Measurements from ENCODE around the gene OR10H2.
"Not testable (repeated sequence)": the region's sequence is repeated elsewhere in the genome, so short reads cannot be mapped to it uniquely, and the experiment has no call there.

The OR10H2 gene

DNA sequence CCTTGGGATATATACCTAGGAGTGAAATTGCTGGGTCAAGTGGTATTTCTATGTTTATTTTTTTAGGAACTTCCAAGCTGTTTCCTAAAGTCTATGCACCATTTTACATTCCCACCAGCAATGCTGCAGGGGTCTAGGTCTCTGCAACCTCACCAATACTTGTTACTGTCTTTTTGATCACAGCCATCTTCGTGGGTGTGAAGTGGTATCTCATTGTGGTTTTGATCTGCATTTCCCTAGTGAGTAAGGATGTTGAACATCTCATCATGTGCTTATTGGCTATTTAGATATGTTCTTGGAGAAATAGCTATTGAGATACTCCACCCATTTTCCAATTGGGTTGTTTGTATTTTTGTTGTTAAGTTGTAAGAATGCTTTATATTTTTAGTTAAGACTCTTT is 2.7 kb downstream of the OR10H2 start:
- Mint-ChIP-seq H3K27me3 (peaks cover 22% of the 10 kb centered on the region), H3K36me3 (no peaks in the 10 kb centered on the region), H3K9me3 (ENCODE audit: low read depth) (peaks cover 4% of the 10 kb centered on the region), H3K4me1 (ENCODE audit: low read depth) (no peaks in the 10 kb centered on the region), H3K4me3 (no peak overlapping the region), H3K27ac (no peak overlapping the region)

DNA sequence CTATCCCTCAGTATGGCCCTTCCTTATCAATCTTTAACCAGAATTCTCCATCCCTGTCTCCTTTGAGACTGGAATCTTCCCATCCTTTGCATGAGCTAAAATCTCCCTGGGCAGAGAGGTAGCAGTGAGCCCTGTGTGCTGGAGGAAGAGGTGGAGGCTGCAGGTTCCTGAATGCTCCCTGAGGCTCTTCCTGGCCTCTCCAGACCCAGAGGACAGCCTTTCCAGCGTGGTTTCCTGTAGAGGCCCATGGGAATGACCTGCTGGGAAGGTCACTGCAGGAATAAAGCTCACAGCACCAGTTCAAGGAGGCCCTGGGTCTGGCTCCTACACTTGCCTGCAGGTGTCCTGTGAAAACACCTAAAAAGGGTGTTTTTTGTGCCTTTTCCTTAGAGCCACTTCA is 4.6 kb downstream of the OR10H2 start:
- H3K27ac Mint-ChIP-seq = no peak overlapping the region
- H3K4me1 Mint-ChIP-seq (ENCODE audit: low read depth) = no peaks in the 10 kb centered on the region
- H3K36me3 Mint-ChIP-seq = no peaks in the 10 kb centered on the region
- H3K9me3 Mint-ChIP-seq (ENCODE audit: low read depth) = peaks cover 4% of the 10 kb centered on the region
- H3K4me3 Mint-ChIP-seq = no peak overlapping the region
- H3K27me3 Mint-ChIP-seq = peaks cover 9% of the 10 kb centered on the region

DNA sequence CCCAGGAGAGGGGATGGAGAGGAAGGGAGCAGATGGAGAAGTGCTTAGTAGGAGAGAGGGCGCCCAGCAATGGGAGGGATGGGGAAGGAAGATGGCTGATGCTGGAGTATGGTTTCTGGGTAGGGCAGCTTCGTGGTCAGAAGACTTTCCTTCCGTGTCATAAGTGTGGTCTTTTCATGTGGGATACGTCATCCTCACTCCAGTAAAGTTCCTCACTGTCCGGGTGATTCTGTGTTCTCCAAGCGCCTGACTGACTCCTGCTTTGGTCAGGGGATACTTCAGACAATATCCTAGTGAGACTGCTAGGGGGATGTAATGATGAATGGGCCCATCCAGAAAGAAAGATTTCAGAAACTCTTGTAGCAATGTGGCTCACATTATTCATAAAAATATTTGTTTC is 6.1 kb downstream of the OR10H2 start:
- H3K27me3 Mint-ChIP-seq = no peaks in the 10 kb centered on the region
- H3K36me3 Mint-ChIP-seq = no peaks in the 10 kb centered on the region
- H3K9me3 Mint-ChIP-seq (ENCODE audit: low read depth) = peaks cover 4% of the 10 kb centered on the region
- no peaks in the 10 kb centered on the region for H3K4me1 Mint-ChIP-seq (ENCODE audit: low read depth)
- no peak overlapping the region for H3K27ac Mint-ChIP-seq
- H3K4me3 Mint-ChIP-seq = no peak overlapping the region

DNA sequence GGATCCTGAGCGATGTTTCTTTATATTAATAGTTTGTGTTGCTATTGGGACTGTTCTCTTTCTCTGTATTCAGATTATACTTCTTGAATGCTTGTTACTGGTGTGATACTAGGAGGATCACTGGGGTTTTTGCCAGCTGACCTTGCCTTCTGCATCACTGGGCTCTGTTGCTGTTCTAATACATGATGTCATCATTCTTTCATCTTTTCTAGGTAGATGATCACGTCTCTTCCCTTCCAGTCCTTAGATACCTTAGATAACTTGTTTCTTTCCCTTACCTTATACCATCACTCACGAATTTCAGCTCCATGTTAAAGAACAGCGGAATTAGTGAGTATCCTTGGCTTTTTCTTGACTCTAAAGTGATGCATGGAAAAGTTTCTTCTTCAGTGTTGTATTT is 9.9 kb downstream of the OR10H2 start, which contains the start of gene OR10H3:
TSS of gene OR10H3 (plus strand) at position 264 of the 400 bp plus-strand sequence. CDS start 3,408 bp downstream, outside the sequence.
- Mint-ChIP-seq H3K27me3 (peaks cover 13% of the 10 kb centered on the region), H3K9me3 (ENCODE audit: low read depth) (peaks cover 14% of the 10 kb centered on the region), H3K4me1 (ENCODE audit: low read depth) (no peaks in the 10 kb centered on the region), H3K27ac (no peak within 1 kb of the TSS), H3K4me3 (no peak within 1 kb of the TSS), H3K36me3 (peaks cover 9% of the 10 kb centered on the region)

DNA sequence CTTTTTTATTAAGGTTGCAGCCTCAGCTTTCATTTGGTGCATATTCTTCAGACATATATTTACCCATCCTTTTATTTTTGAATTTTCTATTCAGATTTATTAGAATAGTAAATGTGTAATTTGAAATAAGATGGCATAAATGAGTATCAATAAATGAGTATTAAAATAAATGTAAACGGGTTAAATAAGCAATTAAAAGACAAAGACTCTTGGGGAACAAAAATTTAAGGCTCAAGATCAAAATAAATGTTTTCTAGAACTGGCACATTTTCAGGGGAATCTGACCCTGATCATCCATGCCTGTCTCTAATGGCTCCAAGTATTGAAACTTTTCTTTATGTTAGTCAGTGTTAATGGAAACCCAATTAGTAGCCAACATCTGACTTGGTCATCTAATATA is 13.0 kb downstream of the OR10H2 start:
- H3K27me3 Mint-ChIP-seq = peaks cover 28% of the 10 kb centered on the region

DNA sequence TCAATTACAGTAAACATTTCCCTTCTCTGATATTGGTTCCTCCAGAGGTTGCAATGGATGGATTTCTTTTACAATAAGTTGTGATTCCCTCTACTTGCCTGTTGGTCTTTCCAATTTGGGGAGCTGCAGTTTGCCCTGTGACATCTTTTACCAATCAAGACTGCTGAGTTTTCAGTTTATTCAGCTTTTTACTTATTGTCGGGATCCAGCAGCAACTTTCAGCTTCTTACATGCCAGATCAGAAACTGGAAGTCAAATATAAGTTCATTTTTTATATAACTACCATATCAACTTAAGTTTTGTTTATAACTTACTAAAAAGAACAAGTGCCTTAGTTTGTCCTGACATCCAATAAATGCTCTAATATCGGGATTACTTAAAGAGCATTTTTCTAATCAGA is 20.4 kb downstream of the OR10H2 start:
- Mint-ChIP-seq H3K4me3 (no peak overlapping the region), H3K27ac (no peak overlapping the region), H3K36me3 (no peaks in the 10 kb centered on the region), H3K9me3 (ENCODE audit: low read depth) (no peaks in the 10 kb centered on the region), H3K4me1 (ENCODE audit: low read depth) (no peaks in the 10 kb centered on the region), H3K27me3 (peaks cover 38% of the 10 kb centered on the region)

More for the DNA sequence above, 13.0 kb downstream of the OR10H2 start:
- Mint-ChIP-seq H3K4me3 (no peak overlapping the region), H3K9me3 (ENCODE audit: low read depth) (peaks cover 14% of the 10 kb centered on the region), H3K27ac (no peak overlapping the region), H3K4me1 (ENCODE audit: low read depth) (no peaks in the 10 kb centered on the region), H3K36me3 (peaks cover 9% of the 10 kb centered on the region)

DNA sequence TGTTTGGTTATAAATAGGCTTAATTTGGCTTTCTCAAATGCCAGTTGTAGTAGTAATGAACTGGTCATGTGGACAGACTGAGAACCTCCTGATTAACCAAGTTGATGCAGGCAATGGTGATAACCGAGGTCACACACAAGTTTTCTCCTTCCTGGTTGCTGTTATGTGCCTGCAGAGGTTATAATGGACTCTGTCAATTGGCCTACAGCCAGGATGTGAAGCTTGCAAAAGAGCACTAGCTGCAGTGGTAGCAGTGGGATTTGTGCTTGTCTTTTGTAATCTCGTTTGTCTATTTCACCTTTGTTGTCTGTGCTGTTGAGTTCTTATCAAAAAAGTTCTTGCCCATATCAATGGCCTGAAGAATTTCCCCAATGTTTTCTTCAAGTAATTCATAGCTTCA is 30.6 kb downstream of the OR10H2 start:
- Mint-ChIP-seq H3K4me3 (no peak overlapping the region), H3K4me1 (ENCODE audit: low read depth) (peaks cover 2% of the 10 kb centered on the region), H3K36me3 (no peaks in the 10 kb centered on the region), H3K27ac (no peak overlapping the region), H3K27me3 (peaks cover 37% of the 10 kb centered on the region), H3K9me3 (ENCODE audit: low read depth) (peaks cover 7% of the 10 kb centered on the region)

DNA sequence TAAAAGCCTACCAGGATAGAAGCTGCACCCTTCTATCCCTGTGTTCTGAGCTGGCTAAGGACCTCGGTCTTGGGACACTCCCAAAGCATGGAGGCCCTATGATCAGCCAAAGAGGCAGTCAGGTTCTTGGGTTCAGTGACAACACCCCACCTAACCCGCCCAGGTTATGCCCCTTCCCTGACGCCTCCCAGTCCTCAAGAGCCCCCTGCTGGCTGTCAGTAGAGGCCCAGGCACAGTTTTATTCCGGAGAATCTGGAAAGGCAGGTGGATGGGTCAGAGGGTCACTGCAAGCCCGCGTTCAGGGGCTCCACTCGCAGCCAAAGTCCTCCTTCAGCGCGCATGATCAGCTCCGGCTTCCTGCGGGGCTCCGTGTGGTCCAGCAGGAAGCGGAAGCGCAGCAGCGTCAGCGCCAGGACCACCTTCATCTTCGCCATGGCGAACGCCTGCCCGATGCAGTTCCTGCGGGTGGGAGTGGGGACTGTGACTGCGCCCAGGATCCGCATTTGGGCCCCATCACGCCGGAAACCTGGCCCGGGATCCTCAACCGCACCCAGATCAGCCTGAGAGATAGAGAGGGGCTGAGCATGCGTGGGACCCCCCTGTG is 32.2 kb downstream of the OR10H2 start:
- H3K9me3 Mint-ChIP-seq (ENCODE audit: low read depth) = peaks cover 7% of the 10 kb centered on the region
- no peaks in the 10 kb centered on the region for H3K36me3 Mint-ChIP-seq
- no peak overlapping the region for H3K27ac Mint-ChIP-seq
- H3K27me3 Mint-ChIP-seq = peaks cover 38% of the 10 kb centered on the region
- peaks cover 2% of the 10 kb centered on the region for H3K4me1 Mint-ChIP-seq (ENCODE audit: low read depth)
- peak overlapping the region; percentile 31 for H3K4me3 Mint-ChIP-seq

DNA sequence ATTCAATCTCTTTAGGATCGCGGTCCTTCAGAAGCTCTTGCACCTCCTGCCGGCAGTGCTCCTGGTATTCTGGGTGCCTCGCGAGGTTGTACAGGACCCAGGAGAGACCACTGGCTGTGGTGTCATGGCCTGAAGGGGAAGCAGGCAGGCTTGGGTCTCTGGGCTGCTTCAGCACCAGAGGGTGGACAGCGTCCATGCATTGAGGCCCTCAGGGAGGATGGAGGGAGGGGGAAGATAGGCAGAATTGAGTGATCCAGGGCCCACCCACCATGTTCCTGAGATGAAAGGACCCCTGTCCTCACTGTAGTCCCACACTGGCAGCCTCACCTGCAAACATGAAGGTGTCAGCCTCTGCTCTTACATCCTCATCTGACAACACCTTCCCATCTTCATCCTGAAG is 41.8 kb downstream of the OR10H2 start:
- no peak overlapping the region for H3K4me3 Mint-ChIP-seq
- no peak overlapping the region for H3K27ac Mint-ChIP-seq
- H3K4me1 Mint-ChIP-seq (ENCODE audit: low read depth) = no peaks in the 10 kb centered on the region
- peaks cover 27% of the 10 kb centered on the region for H3K27me3 Mint-ChIP-seq
- H3K9me3 Mint-ChIP-seq (ENCODE audit: low read depth) = no peaks in the 10 kb centered on the region
- H3K36me3 Mint-ChIP-seq = peaks cover 3% of the 10 kb centered on the region

DNA sequence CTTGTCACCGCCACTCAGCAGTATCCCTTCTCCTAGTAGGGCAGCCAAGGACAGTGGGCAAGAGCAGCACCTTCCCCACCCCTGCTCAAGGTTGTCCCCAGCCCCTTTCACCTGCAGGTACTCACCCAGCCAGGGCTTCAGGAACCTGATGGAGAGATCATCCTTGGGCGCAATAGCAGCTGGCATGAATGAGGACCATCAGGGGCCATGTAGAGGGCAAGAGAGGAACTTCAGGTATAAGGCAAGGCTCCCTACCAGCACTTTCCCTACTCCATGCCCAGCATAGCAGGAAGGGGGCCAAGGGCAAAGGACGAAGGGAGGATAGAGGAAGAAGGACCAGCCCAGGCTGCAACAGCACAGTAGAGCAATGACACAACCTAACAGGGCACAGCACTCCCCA is 46.3 kb downstream of the OR10H2 start:
- H3K9me3 Mint-ChIP-seq (ENCODE audit: low read depth); H3K4me1 Mint-ChIP-seq (ENCODE audit: low read depth); H3K36me3 Mint-ChIP-seq: not testable (repeated sequence)

DNA sequence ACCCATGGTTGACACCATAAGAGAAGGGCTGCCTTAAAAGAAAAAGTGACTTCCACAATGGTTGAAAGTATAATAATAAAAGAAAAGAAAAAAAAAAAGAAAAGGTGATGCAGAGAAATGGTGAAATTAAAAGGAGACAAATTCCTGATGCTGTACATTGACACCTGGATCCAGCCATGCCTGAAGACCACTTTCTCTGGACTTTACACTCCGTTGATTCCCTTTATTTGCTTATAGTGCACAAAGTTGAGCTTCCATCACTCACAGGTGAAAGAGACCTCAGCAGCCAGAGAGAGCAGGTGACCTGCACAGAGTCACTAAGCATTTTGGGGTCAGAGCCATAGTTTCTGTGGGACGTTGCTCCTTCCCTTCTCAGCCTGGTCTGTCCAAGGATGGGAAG is 47.4 kb downstream of the OR10H2 start:
- no peak overlapping the region for H3K4me3 Mint-ChIP-seq
- no peak overlapping the region for H3K27ac Mint-ChIP-seq
- no peaks in the 10 kb centered on the region for H3K9me3 Mint-ChIP-seq (ENCODE audit: low read depth)
- peaks cover 24% of the 10 kb centered on the region for H3K27me3 Mint-ChIP-seq
- no peaks in the 10 kb centered on the region for H3K4me1 Mint-ChIP-seq (ENCODE audit: low read depth)
- H3K36me3 Mint-ChIP-seq = no peaks in the 10 kb centered on the region

More for the DNA sequence above, 46.3 kb downstream of the OR10H2 start:
- H3K27ac Mint-ChIP-seq, H3K4me3 Mint-ChIP-seq: not testable (repeated sequence)
- peaks cover 28% of the 10 kb centered on the region for H3K27me3 Mint-ChIP-seq

DNA sequence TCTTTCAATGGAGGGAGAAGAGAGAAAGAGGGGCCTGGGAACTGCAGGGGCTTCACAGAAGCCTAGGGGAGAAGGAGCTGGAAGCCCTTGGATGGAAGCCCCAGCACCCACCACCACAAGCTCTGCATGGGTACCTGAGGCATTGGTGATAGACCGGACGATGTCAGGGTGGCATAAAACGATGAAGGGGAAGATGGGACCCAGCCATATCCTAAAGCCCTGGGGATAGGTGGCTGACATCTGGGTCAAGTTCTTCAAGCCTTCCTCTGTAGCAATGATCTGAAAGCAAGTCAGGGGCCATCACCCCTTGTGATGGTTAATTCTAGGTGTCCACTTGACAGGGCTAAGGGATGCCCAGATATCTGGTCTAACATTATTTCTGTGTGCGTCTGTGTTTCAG is 48.4 kb downstream of the OR10H2 start:
- peaks cover 22% of the 10 kb centered on the region for H3K27me3 Mint-ChIP-seq

DNA sequence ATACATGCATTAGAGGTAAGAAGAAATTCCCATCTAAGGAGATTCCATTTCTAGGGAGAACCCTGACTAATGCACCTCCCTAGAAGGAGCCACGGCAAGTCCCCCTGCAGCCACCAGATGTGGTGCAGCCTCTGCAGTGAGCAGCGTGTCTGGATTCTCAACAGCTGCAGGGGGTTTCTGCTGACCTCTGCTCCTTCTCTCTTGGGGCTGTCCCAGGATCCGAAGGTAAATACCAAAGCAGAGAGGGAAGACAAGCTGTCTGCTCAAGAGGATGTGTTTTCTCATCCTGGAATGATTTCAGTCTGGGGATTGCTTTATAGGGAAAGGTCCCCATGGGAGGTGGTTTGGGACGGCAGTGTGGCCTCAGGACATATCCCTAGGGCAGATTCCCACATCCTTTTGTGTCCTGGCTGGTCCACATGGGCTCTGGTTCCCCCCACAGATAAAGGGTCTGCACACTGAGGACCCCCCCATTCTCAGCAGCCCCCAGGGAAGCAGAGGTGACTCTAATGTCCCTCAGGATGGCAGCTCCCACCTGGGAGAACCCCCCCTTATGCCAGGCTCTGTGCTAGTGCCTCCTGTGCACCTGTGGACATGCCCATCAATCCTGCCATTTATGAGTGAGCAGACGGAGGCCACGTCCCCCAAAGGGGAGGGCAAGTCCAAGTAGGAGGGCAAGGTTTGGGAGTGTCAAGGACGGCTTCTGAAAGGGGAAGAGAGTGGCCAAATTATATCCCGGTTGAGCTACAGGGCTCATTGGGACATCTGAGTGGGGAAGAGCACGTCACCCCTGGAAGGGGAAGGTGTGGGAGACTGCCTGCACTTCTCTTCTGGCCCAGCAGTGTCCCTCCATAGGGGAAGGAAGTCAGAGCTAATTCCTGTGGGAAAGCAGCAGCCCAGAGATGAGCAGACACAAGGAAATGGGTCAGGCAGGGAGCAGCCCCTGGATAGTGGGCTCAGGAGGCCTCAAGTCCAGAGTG is 49.5 kb downstream of the OR10H2 start:
- Mint-ChIP-seq H3K27me3 (peaks cover 17% of the 10 kb centered on the region), H3K27ac (no peak overlapping the region), H3K4me1 (ENCODE audit: low read depth) (peaks cover 6% of the 10 kb centered on the region), H3K36me3 (no peaks in the 10 kb centered on the region), H3K9me3 (ENCODE audit: low read depth) (no peaks in the 10 kb centered on the region), H3K4me3 (no peak overlapping the region)

More for the DNA sequence above, 48.4 kb downstream of the OR10H2 start:
- Mint-ChIP-seq H3K27ac (no peak overlapping the region), H3K36me3 (no peaks in the 10 kb centered on the region), H3K4me1 (ENCODE audit: low read depth) (peaks cover 6% of the 10 kb centered on the region), H3K4me3 (no peak overlapping the region), H3K9me3 (ENCODE audit: low read depth) (no peaks in the 10 kb centered on the region)

All from activated naive CD8-positive, alpha-beta T cell (primary cell).